IPS DF 6.9 (cell line): Measurements from ENCODE around the gene MDFI.
A peak's percentile ranks its signal among the peaks of the same experiment; 100 is the strongest.

Experiments used
- DNase-seq: peaks from one replicate; pipeline ENCODE4 v3.0.0-alpha.2; 2013; ENCODE audit warnings: low read depth, low spot score
- H3K27ac ChIP-seq: one replicate; pipeline ENCODE4 v1.5.1; 2013; ENCODE audit warnings: low read length, control low read depth
- H3K27me3 ChIP-seq: 2 replicates; pipeline ENCODE4 v1.6.1; 2013; ENCODE audit warnings: mild to moderate bottlenecking, low read length; ENCODE audit not compliant: control insufficient read depth, insufficient read depth
- H3K36me3 ChIP-seq: 2 replicates; pipeline ENCODE4 v1.6.1; 2013; ENCODE audit warnings: low read length; ENCODE audit not compliant: control insufficient read depth, insufficient read depth
- H3K4me1 ChIP-seq: 2 replicates; pipeline ENCODE4 v1.6.1; 2013; ENCODE audit warnings: low read length; ENCODE audit not compliant: control insufficient read depth, insufficient read depth
- H3K4me3 ChIP-seq: 2 replicates; pipeline ENCODE4 v1.5.1; 2013; ENCODE audit warnings: mild to moderate bottlenecking, low read length
- H3K9me3 ChIP-seq: 2 replicates; pipeline ENCODE4 v1.6.1; 2013; ENCODE audit warnings: low read length, inconsistent platforms; ENCODE audit not compliant: control insufficient read depth, insufficient read depth
- WGBS: extraction: QIAGEN DNeasy Blood & Tissue Kit; methylation state at CpG from one replicate; pipeline ENCODE4 v1.1.7; 2013; ENCODE audit warnings: mixed read lengths, missing lambda C conversion rate; ENCODE audit not compliant: insufficient read length, insufficient coverage; 5-methylcytosine and 5-hydroxymethylcytosine counted together

The MDFI gene

GRCh38 chr6:41638002-41638934, at the start of gene MDFI:
Gene MDFI, plus strand, starts transcription at chr6:41638468. Its CDS starts 282 bp downstream, at chr6:41638750.
- Histone ChIP-seq H3K27ac (no peak within 1 kb of the TSS), H3K4me3 (peak within 1 kb of the TSS; percentile 81), H3K36me3 (no peaks in the 10 kb centered on the region), H3K9me3 (no peaks in the 10 kb centered on the region), H3K27me3 (peaks cover 2% of the 10 kb centered on the region; the same call in 1 of the 2 replicates), H3K4me1 (peaks cover 12% of the 10 kb centered on the region)
- DNase-seq: no peak
- no CpG with 5 or more reads among the region's 86 CpGs for WGBS

- Histone ChIP-seq H3K36me3 (peaks cover 4% of the 10 kb centered on the region; the same call in 1 of the 2 replicates), H3K4me3 (no peak overlapping the region), H3K27ac (no peak overlapping the region), H3K9me3 (no peaks in the 10 kb centered on the region), H3K27me3 (no peaks in the 10 kb centered on the region), H3K4me1 (peaks cover 10% of the 10 kb centered on the region)
- no CpG with 5 or more reads among the region's 4 CpGs for WGBS
- DNase-seq: no peak
These were observed 49.0 kb upstream of the MDFI start for GRCh38 chr6:41589223-41589622.

- no peak for DNase-seq
- WGBS: no CpG with 5 or more reads among the region's 39 CpGs
- H3K9me3 ChIP-seq: no peaks in the 10 kb centered on the region
- no peak overlapping the region for H3K4me3 ChIP-seq
- peaks cover 4% of the 10 kb centered on the region; the same call in 1 of the 2 replicates for H3K36me3 ChIP-seq
- H3K4me1 ChIP-seq: peaks cover 8% of the 10 kb centered on the region
- no peaks in the 10 kb centered on the region for H3K27me3 ChIP-seq
- no peak overlapping the region for H3K27ac ChIP-seq
These were observed 48.3 kb upstream of the MDFI start for GRCh38 chr6:41589636-41590622.

GRCh38 chr6:41591122-41591521, 47.1 kb upstream of the MDFI start:
- Histone ChIP-seq H3K27ac (no peak overlapping the region), H3K36me3 (peaks cover 4% of the 10 kb centered on the region; the same call in 1 of the 2 replicates), H3K4me1 (peaks cover 8% of the 10 kb centered on the region), H3K27me3 (no peaks in the 10 kb centered on the region), H3K4me3 (no peak overlapping the region), H3K9me3 (no peaks in the 10 kb centered on the region)
- no CpG with 5 or more reads among the region's 6 CpGs for WGBS
- no peak for DNase-seq

- H3K4me1 ChIP-seq: peaks cover 8% of the 10 kb centered on the region
- no peak overlapping the region for H3K27ac ChIP-seq
- H3K9me3 ChIP-seq: no peaks in the 10 kb centered on the region
- peaks cover 4% of the 10 kb centered on the region; the same call in 1 of the 2 replicates for H3K36me3 ChIP-seq
- no peaks in the 10 kb centered on the region for H3K27me3 ChIP-seq
- H3K4me3 ChIP-seq: no peak overlapping the region
- no CpG with 5 or more reads among the region's 7 CpGs for WGBS
- DNase-seq: no peak
These were observed 46.3 kb upstream of the MDFI start for GRCh38 chr6:41591859-41592502.

GRCh38 chr6:41593406-41593805, 44.9 kb upstream of the MDFI start:
- no peak overlapping the region for H3K4me3 ChIP-seq
- no peaks in the 10 kb centered on the region for H3K9me3 ChIP-seq
- WGBS: no CpG with 5 or more reads among the region's 24 CpGs
- peaks cover 4% of the 10 kb centered on the region; the same call in 1 of the 2 replicates for H3K36me3 ChIP-seq
- DNase-seq: no peak
- peaks cover 8% of the 10 kb centered on the region; the same call in 1 of the 2 replicates for H3K4me1 ChIP-seq
- H3K27ac ChIP-seq: no peak overlapping the region
- no peaks in the 10 kb centered on the region for H3K27me3 ChIP-seq

- Histone ChIP-seq H3K36me3 (peaks cover 4% of the 10 kb centered on the region; the same call in 1 of the 2 replicates), H3K4me1 (peaks cover 8% of the 10 kb centered on the region; the same call in 1 of the 2 replicates), H3K9me3 (no peaks in the 10 kb centered on the region), H3K27me3 (no peaks in the 10 kb centered on the region), H3K27ac (no peak overlapping the region), H3K4me3 (no peak overlapping the region)
- DNase-seq: no peak
- WGBS: no CpG with 5 or more reads among the region's 11 CpGs
These were observed 44.4 kb upstream of the MDFI start for GRCh38 chr6:41593839-41594238.

- H3K9me3 ChIP-seq: no peaks in the 10 kb centered on the region
- H3K4me3 ChIP-seq: no peak overlapping the region
- peaks cover 7% of the 10 kb centered on the region; the same call in 1 of the 2 replicates for H3K4me1 ChIP-seq
- WGBS: no CpG with 5 or more reads among the region's 5 CpGs
- H3K36me3 ChIP-seq: peaks cover 4% of the 10 kb centered on the region; the same call in 1 of the 2 replicates
- H3K27ac ChIP-seq: no peak overlapping the region
- H3K27me3 ChIP-seq: no peaks in the 10 kb centered on the region
- no peak for DNase-seq
These were observed 43.9 kb upstream of the MDFI start for GRCh38 chr6:41594326-41594725.

GRCh38 chr6:41594766-41595165, 43.5 kb upstream of the MDFI start:
- H3K36me3 ChIP-seq: peaks cover 4% of the 10 kb centered on the region; the same call in 1 of the 2 replicates
- H3K27ac ChIP-seq: no peak overlapping the region
- no CpG with 5 or more reads among the region's 15 CpGs for WGBS
- H3K27me3 ChIP-seq: no peaks in the 10 kb centered on the region
- no peak for DNase-seq
- H3K4me3 ChIP-seq: no peak overlapping the region
- no peaks in the 10 kb centered on the region for H3K9me3 ChIP-seq
- H3K4me1 ChIP-seq: peaks cover 6% of the 10 kb centered on the region; the same call in 1 of the 2 replicates
